Measurements from ENCODE around the gene VKORC1L1. TPM values are rescaled to one million over a fixed set of nuclear protein-coding genes. Genes with fewer than 3 reads are reported as not detected.
"Not testable (repeated sequence)": the region's sequence is repeated elsewhere in the genome, so short reads cannot be mapped to it uniquely, and the experiment has no call there.

Gene VKORC1L1
- total and polyA plus RNA-seq, 2 of the 8 experiments (the other 6 are each of a cell fraction or from before 2014, with no cell fraction given): 12.7 to 45.3 TPM

DNA sequence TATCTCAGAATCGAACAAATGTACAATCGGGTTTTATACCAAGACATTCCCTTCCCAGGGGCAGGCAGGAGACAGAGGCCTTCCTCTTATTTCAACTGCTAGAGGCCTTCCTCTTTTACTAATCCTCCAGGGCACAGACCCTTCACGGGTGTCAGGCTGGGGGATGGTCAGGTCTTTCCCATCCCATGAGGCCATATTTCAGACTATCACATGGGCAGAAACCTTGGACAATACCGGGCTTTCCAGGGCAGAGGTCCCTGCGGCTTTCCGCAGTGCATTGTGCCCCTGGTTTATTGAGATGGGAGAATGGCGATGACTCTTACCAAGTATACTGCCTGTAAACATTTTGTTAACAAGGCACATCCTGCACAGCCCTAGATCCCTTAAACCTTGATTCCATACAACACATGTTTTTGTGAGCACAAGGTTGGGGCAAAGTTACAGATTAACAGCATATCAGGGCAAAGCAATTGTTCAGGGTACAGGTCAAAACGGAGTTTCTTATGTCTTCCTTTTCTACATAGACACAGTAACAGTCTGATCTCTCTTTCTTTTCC, 132.3 kb downstream of the VKORC1L1 start:
- H3K27me3 ChIP-seq (replicated peaks in 1 of 4; ENCODE audit: control insufficient read depth in 3 of 4, extremely low read depth in 1 of 4, insufficient read depth in 3 of 4, low read length in 3 of 4); H3K56ac ChIP-seq (replicated peaks; ENCODE audit: insufficient read length, low read depth, low read length); H2BK15ac ChIP-seq (ENCODE audit: low read length); H3K79me1 ChIP-seq (ENCODE audit: low read depth, low read length); H2AK5ac ChIP-seq (ENCODE audit: low read depth, low read length); H3K14ac ChIP-seq (ENCODE audit: insufficient read length); H2BK5ac ChIP-seq (ENCODE audit: low read depth, low read length); H3K23me2 ChIP-seq (ENCODE audit: low read depth, low read length); H2AFZ ChIP-seq (ENCODE audit: low read length); H4K91ac ChIP-seq (replicated peaks; ENCODE audit: insufficient read length, low read length); H3K9me3 ChIP-seq (ENCODE audit: insufficient read depth in 2 of 2, low read depth in 1 of 2, low read length in 1 of 2); FAIRE-seq; H2BK120ac ChIP-seq (replicated peaks; ENCODE audit: low read depth, low read length); CTCF ChIA-PET (ENCODE audit: partially characterized antibody); H2BK20ac ChIP-seq (ENCODE audit: low read length); H4K20me1 ChIP-seq (replicated peaks in 1 of 2; ENCODE audit: control insufficient read depth in 1 of 2, insufficient read depth in 2 of 2, low read length in 2 of 2); H3K4ac ChIP-seq (replicated peaks; ENCODE audit: insufficient read length, low read depth, low read length); H3K18ac ChIP-seq (ENCODE audit: extremely low read depth, low read length); H3K79me2 ChIP-seq (ENCODE audit: control insufficient read depth in 1 of 2, insufficient read depth in 2 of 2, low read length in 2 of 2); DNase-seq (ENCODE audit: low read depth in 1 of 2, low spot score in 2 of 2); H4K8ac ChIP-seq (ENCODE audit: extremely low read depth, insufficient read depth, low read length); H4K5ac ChIP-seq (ENCODE audit: insufficient read length, low read depth, low read length); H3K4me1 ChIP-seq (replicated peaks in 1 of 4; ENCODE audit: control insufficient read depth in 3 of 4, insufficient read depth in 4 of 4, low read length in 3 of 4); H3K23ac ChIP-seq (ENCODE audit: insufficient read length); H2BK12ac ChIP-seq (ENCODE audit: low read depth, low read length); H3K4me3 ChIP-seq (ENCODE audit: extremely low read depth in 1 of 4, insufficient read depth in 2 of 4, low read depth in 3 of 4, low read length in 4 of 4); H3K36me3 ChIP-seq (ENCODE audit: control insufficient read depth in 2 of 4, insufficient read depth in 4 of 4, low read length in 3 of 4); H3K9ac ChIP-seq (replicated peaks in 1 of 4; ENCODE audit: extremely low read depth in 1 of 4, low read depth in 3 of 4, low read length in 3 of 4); H3K27ac ChIP-seq (ENCODE audit: low read depth, low read length); H3K4me2 ChIP-seq (ENCODE audit: insufficient read depth in 1 of 2, low read depth in 2 of 2, low read length in 2 of 2): not testable (repeated sequence)
- 85% methylated on average over 8 of the region's 8 CpGs; no CpG with 5 or more reads in 1 of the 2 experiments for WGBS, 2 experiments (ENCODE audit: extremely low coverage in 1 of 2, insufficient coverage in 1 of 2, insufficient read length in 1 of 2, insufficient replicate concordance in 2 of 2, low coverage in 1 of 2, low lambda C conversion rate in 2 of 2, missing lambda C conversion rate in 1 of 2)
- POLR2A ChIA-PET (ENCODE audit: partially characterized antibody): interaction anchor here (0.6 kb wide), 1 partner anchor 255 kb away, joined by 3 read pairs; no protein-coding TSS in a partner anchor
